Motor neuron (in vitro differentiated cells): ENCODE results near the gene ABLIM2. TPM values are rescaled to one million over a fixed set of nuclear protein-coding genes. Genes with fewer than 3 reads are reported as not detected.

Source experiments
- ATAC-seq, 8 experiments: fragments of 200-7000 bp; cut with Tn5 transposase; replicated peaks in 6 of 8; 2 replicates each; pipeline ENCODE4 v1.8.0; 2021; ENCODE audit warnings: mild to moderate bottlenecking in 8 of 8, moderate library complexity in 8 of 8
- H3K27ac ChIP-seq, 2 donors: fragments of 250-450 bp; sonication (Bioruptor Pico); 2 replicates each; pipeline ENCODE4 v1.9.0; 2021; ENCODE audit warnings: antibody characterized with exemption in 2 of 2, mild to moderate bottlenecking in 2 of 2, moderate library complexity in 1 of 2
- H3K4me1 ChIP-seq, 2 donors: fragments of 250-450 bp; sonication (Bioruptor Pico); replicated peaks in 1 of 2; 2 replicates each; pipeline ENCODE4 v1.6.1; 2021; ENCODE audit warnings: antibody characterized with exemption in 2 of 2, mild to moderate bottlenecking in 2 of 2, moderate library complexity in 1 of 2
- H3K4me3 ChIP-seq, 5 donors: fragments of 250-450 bp; sonication (Bioruptor Pico); 2 replicates each; pipeline ENCODE4 v1.9.0; 2021; ENCODE audit warnings: antibody characterized with exemption in 5 of 5, mild to moderate bottlenecking in 5 of 5, moderate library complexity in 4 of 5
- WGBS, 10 experiments: fragments of 450-650 bp; shearing (Covaris generic); methylation state at CpG; one replicate each; pipeline ENCODE4 v1.0.0; 2022; 5-methylcytosine and 5-hydroxymethylcytosine counted together
- in situ Hi-C, 9 experiments: fragments of 400-800 bp; cut with MboI; loops; one replicate each; pipeline ENCODE4 v1.15.0; 2021; ENCODE audit warnings: low sequenced_read_pairs in 9 of 9, low pct_unique_long_range_greater_than_20kb in 2 of 9; ENCODE audit not compliant: unreplicated experiment in 9 of 9
- total RNA-seq, 8 experiments: library from RNA; unstranded; fragments of 300-600 nt; gene quantifications; 2 replicates each; pipeline versions ENCODE4 v1.2.3 to v1.2.4, GENCODE V29; 2022

Gene ABLIM2
- total RNA-seq, 8 experiments from 2014 or later = 0.58 to 18.7 (median 6.5) TPM

GRCh38 chr4:8090312-8090711, 68.3 kb downstream of the ABLIM2 start:
- Histone ChIP-seq H3K4me1 (peaks cover 5 to 6% of the 10 kb centered on the region in 2 donors), H3K4me3 (no peak overlapping the region), H3K27ac (no peak overlapping the region)
- ATAC-seq = peak in 3 of 8 experiments; percentile 27 to 56 (median 55)
- in situ Hi-C loops = no loop called here
- WGBS, 10 experiments = 20 to 80% (median 70%) methylated on average over 1 to 4 of the region's 4 CpGs; no CpG with 5 or more reads in 3 of the 10 experiments

- no peak for ATAC-seq
- 90 to 100% (median 90%) methylated on average over 1 to 2 of the region's 7 CpGs; no CpG with 5 or more reads in 7 of the 10 experiments for WGBS, 10 experiments
- in situ Hi-C loops = no loop called here
Measured at GRCh38 chr4:8089862-8090261, 68.8 kb downstream of the ABLIM2 start.

GRCh38 chr4:8088966-8089491, 69.6 kb downstream of the ABLIM2 start:
- ATAC-seq = no peak
- in situ Hi-C loops = no loop called here
- Histone ChIP-seq H3K4me1 (peaks cover 5 to 6% of the 10 kb centered on the region in 2 donors), H3K27ac (no peak overlapping the region), H3K4me3 (no peak overlapping the region)
- WGBS, 10 experiments = 32 to 100% (median 87%) methylated on average over 1 to 10 of the region's 12 CpGs; no CpG with 5 or more reads in 3 of the 10 experiments

More at GRCh38 chr4:8089862-8090261, 68.8 kb downstream of the ABLIM2 start:
- Histone ChIP-seq H3K4me3 (no peak overlapping the region), H3K27ac (no peak overlapping the region), H3K4me1 (peaks cover 5 to 6% of the 10 kb centered on the region in 2 donors)

GRCh38 chr4:8087921-8088495, 70.6 kb downstream of the ABLIM2 start:
- in situ Hi-C loops = no loop called here
- WGBS, 10 experiments = 80 to 90% (median 80%) methylated on average over 1 to 3 of the region's 18 CpGs; no CpG with 5 or more reads in 7 of the 10 experiments
- no peak overlapping the region for H3K27ac ChIP-seq
- H3K4me1 ChIP-seq = peaks cover 11 to 12% of the 10 kb centered on the region in 2 donors
- no peak overlapping the region for H3K4me3 ChIP-seq
- no peak for ATAC-seq

GRCh38 chr4:8086783-8087445, 71.7 kb downstream of the ABLIM2 start:
- in situ Hi-C loops = no loop called here
- 10 to 60% (median 37%) methylated on average over 1 to 9 of the region's 14 CpGs; no CpG with 5 or more reads in 1 of the 10 experiments for WGBS, 10 experiments
- no peak overlapping the region for H3K27ac ChIP-seq
- no peak overlapping the region for H3K4me3 ChIP-seq
- peak in 1 of 8 experiments; percentile 4 for ATAC-seq
- H3K4me1 ChIP-seq = peaks cover 16 to 20% of the 10 kb centered on the region in 2 donors

GRCh38 chr4:8085491-8086117, 73.0 kb downstream of the ABLIM2 start:
- ATAC-seq = peak in 4 of 8 experiments; percentile 9 to 45 (median 26)
- Histone ChIP-seq H3K27ac (no peak overlapping the region), H3K4me3 (no peak overlapping the region), H3K4me1 (peaks cover 26 to 33% of the 10 kb centered on the region in 2 donors)
- in situ Hi-C loops = no loop called here
- WGBS, 10 experiments = 44 to 100% (median 88%) methylated on average over 1 to 4 of the region's 22 CpGs; no CpG with 5 or more reads in 4 of the 10 experiments

- no peak for ATAC-seq
- Histone ChIP-seq H3K4me1 (peaks cover 31 to 40% of the 10 kb centered on the region in 2 donors), H3K4me3 (no peak overlapping the region), H3K27ac (no peak overlapping the region)
- 80 to 92% methylated on average over 1 to 9 of the region's 27 CpGs; no CpG with 5 or more reads in 8 of the 10 experiments for WGBS, 10 experiments
- in situ Hi-C loops = no loop called here
Measured at GRCh38 chr4:8084712-8085490, 73.7 kb downstream of the ABLIM2 start.

GRCh38 chr4:8084031-8084660, 74.5 kb downstream of the ABLIM2 start:
- 33 to 91% (median 83%) methylated on average over 1 to 7 of the region's 17 CpGs; no CpG with 5 or more reads in 7 of the 10 experiments for WGBS, 10 experiments
- Histone ChIP-seq H3K4me1 (peaks cover 38 to 48% of the 10 kb centered on the region in 2 donors), H3K4me3 (no peak overlapping the region), H3K27ac (no peak overlapping the region)
- in situ Hi-C loops = no loop called here
- no peak for ATAC-seq

- no peak overlapping the region for H3K27ac ChIP-seq
- 0 to 100% (median 67%) methylated on average over 1 to 7 of the region's 21 CpGs; no CpG with 5 or more reads in 5 of the 10 experiments for WGBS, 10 experiments
- ATAC-seq = peak in 2 of 8 experiments; percentile 3 to 17
- in situ Hi-C loops = no loop called here
- peaks cover 46 to 53% of the 10 kb centered on the region in 2 donors for H3K4me1 ChIP-seq
- no peak overlapping the region for H3K4me3 ChIP-seq
Measured at GRCh38 chr4:8083086-8083825, 75.4 kb downstream of the ABLIM2 start.

- H3K4me3 ChIP-seq = no peak overlapping the region
- in situ Hi-C loops = no loop called here
- peak in 1 of 8 experiments; percentile 5 for ATAC-seq
- WGBS, 10 experiments = 17 to 85% (median 60%) methylated on average over 1 to 5 of the region's 10 CpGs; no CpG with 5 or more reads in 3 of the 10 experiments
- H3K4me1 ChIP-seq = peaks cover 46 to 53% of the 10 kb centered on the region in 2 donors
- no peak overlapping the region for H3K27ac ChIP-seq
Measured at GRCh38 chr4:8082517-8083055, 76.0 kb downstream of the ABLIM2 start.
